ENCODE data around the gene GSTO2. TPM values are rescaled to one million over a fixed set of nuclear protein-coding genes. Genes with fewer than 3 reads are reported as not detected.

The GSTO2 gene
- total RNA-seq: 10 to 100 TPM; 18.1 to 37.3 TPM

- peak; percentile 99 for DNase-seq (ENCODE audit: low spot score)
- intact Hi-C loops (cut with DNase I): loop anchor here (10.0 kb wide), 1 partner anchor 144 kb away; the partner anchor contains the start of gene SFR1
- no peaks in the 10 kb centered on the region for H3K4me1 ChIP-seq (replicated peaks)
- WGBS: 1% methylated on average over 29 of the region's 59 CpGs
- peak within 1 kb of the TSS; percentile 66 to 70 for H3K27ac ChIP-seq
- TF ChIP-seq POLR2AphosphoS5 (IDR thresholded peaks at IDR 0.05): peak; percentile 97
- TF ChIP-seq CTCF (IDR thresholded peaks at IDR 0.05): no peak
- TF ChIP-seq POLR2A (IDR thresholded peaks at IDR 0.05): peak; percentile 75
- H3K36me3 ChIP-seq: peaks cover 0 to 6% of the 10 kb centered on the region in 2 donors
- no peaks in the 10 kb centered on the region for H3K27me3 ChIP-seq (replicated peaks; ENCODE audit: insufficient read depth)
- H3K4me3 ChIP-seq: peak within 1 kb of the TSS; percentile 64 to 68
- no peaks in the 10 kb centered on the region for H3K9me3 ChIP-seq
These were observed at the start of gene GSTO2 for GRCh38 chr10:104268713-104269645. TSS of gene GSTO2 (plus strand) at chr10:104269184. CDS start at chr10:104274916, 5,732 bp downstream.

- TF ChIP-seq POLR2AphosphoS5 (IDR thresholded peaks at IDR 0.05): no peak
- TF ChIP-seq POLR2A (IDR thresholded peaks at IDR 0.05): no peak
- no peaks in the 10 kb centered on the region for H3K9me3 ChIP-seq
- H3K27me3 ChIP-seq (replicated peaks; ENCODE audit: insufficient read depth): no peaks in the 10 kb centered on the region
- DNase-seq (ENCODE audit: low spot score): no peak
- H3K4me1 ChIP-seq (replicated peaks): no peaks in the 10 kb centered on the region
- intact Hi-C loops (cut with DNase I): no loop called here
- H3K27ac ChIP-seq: no peak overlapping the region
- no peak overlapping the region for H3K4me3 ChIP-seq
- 45% methylated on average over 2 of the region's 2 CpGs for WGBS
- H3K36me3 ChIP-seq: no peaks in the 10 kb centered on the region
These were observed 48.5 kb upstream of the GSTO2 start for GRCh38 chr10:104220522-104220921.

- DNase-seq (ENCODE audit: low spot score): no peak
- Histone ChIP-seq H3K4me1 (replicated peaks) (no peaks in the 10 kb centered on the region), H3K9me3 (no peaks in the 10 kb centered on the region), H3K27ac (no peak overlapping the region), H3K36me3 (no peaks in the 10 kb centered on the region), H3K4me3 (no peak overlapping the region), H3K27me3 (replicated peaks; ENCODE audit: insufficient read depth) (no peaks in the 10 kb centered on the region)
- no peak for TF ChIP-seq POLR2A (IDR thresholded peaks at IDR 0.05)
- TF ChIP-seq CTCF (IDR thresholded peaks at IDR 0.05): no peak
- TF ChIP-seq POLR2AphosphoS5 (IDR thresholded peaks at IDR 0.05): no peak
- intact Hi-C loops (cut with DNase I): no loop called here
These were observed 45.7 kb upstream of the GSTO2 start for GRCh38 chr10:104223304-104223703.

- no peak for DNase-seq (ENCODE audit: low spot score)
These were observed 38.5 kb upstream of the GSTO2 start for GRCh38 chr10:104230490-104230889.

More at GRCh38 chr10:104230490-104230889, 38.5 kb upstream of the GSTO2 start:
- H3K27me3 ChIP-seq (replicated peaks; ENCODE audit: insufficient read depth): no peaks in the 10 kb centered on the region
- no peak overlapping the region for H3K27ac ChIP-seq
- TF ChIP-seq POLR2A (IDR thresholded peaks at IDR 0.05) (no peak), CTCF (IDR thresholded peaks at IDR 0.05) (no peak), POLR2AphosphoS5 (IDR thresholded peaks at IDR 0.05) (no peak)
- WGBS: 86% methylated on average over 4 of the region's 4 CpGs
- H3K36me3 ChIP-seq: no peaks in the 10 kb centered on the region
- intact Hi-C loops (cut with DNase I): no loop called here
- H3K4me1 ChIP-seq (replicated peaks): no peaks in the 10 kb centered on the region
- no peak overlapping the region for H3K4me3 ChIP-seq
- no peaks in the 10 kb centered on the region for H3K9me3 ChIP-seq

Data from prostate gland (tissue), 2 donors.